B cell (primary cell): ENCODE measurements around the gene GDPD3. TPM values are rescaled to one million over a fixed set of nuclear protein-coding genes. Genes with fewer than 3 reads are reported as not detected.

Experiments
- ATAC-seq: fragments of 200-7000 bp; cut with Tn5 transposase; one replicate; pipeline ENCODE4 v1.10.0; 2021; ENCODE audit warnings: low read depth, mild to moderate bottlenecking, moderate number of reproducible peaks, moderate library complexity
- CTCF ChIA-PET: fragments of 350-600 bp; sonication (Branson Sonifier 250); formaldehyde crosslinking; loops from one replicate; lab custom pipeline; 2021; ENCODE audit warnings: antibody characterized with exemption, inconsistent platforms; lab: Charles Lee
- POLR2A ChIA-PET: fragments of 350-600 bp; sonication (Branson Sonifier 250); formaldehyde crosslinking; loops from one replicate; lab custom pipeline; 2021; ENCODE audit warnings: antibody characterized with exemption; lab: Charles Lee
- DNase-seq: peaks from one replicate; pipeline ENCODE4 v3.0.0; 2013
- H2AFZ ChIP-seq: 2 replicates; pipeline ENCODE4 v1.6.1; 2012; ENCODE audit warnings: mild to moderate bottlenecking, low read depth, low read length; ENCODE audit not compliant: insufficient read depth, poor library complexity, severe bottlenecking
- H3K27ac ChIP-seq, 2 donors: 1 replicate in 1 of 2; 2 replicates in 1 of 2; pipeline ENCODE4 v1.5.1; 2012 to 2013; ENCODE audit warnings: low read length in 2 of 2, mild to moderate bottlenecking in 2 of 2, moderate library complexity in 1 of 2
- H3K27me3 ChIP-seq, 4 experiments: fragments of 200-600 bp in 1 of 4; sonication (generic) in 1 of 4; replicated peaks in 1 of 4; 1 replicate in 2 of 4; 2 replicates in 2 of 4; pipeline versions ENCODE4 v1.6.1 to v1.7.0; 2013 to 2016; ENCODE audit warnings: low read length in 3 of 4, mild to moderate bottlenecking in 2 of 4, mixed read lengths in 1 of 4, moderate library complexity in 1 of 4; ENCODE audit not compliant: insufficient read depth in 4 of 4, control insufficient read depth in 3 of 4; ENCODE audit errors: control extremely low read depth in 1 of 4
- H3K36me3 ChIP-seq, 2 experiments: replicated peaks in 1 of 2; 1 replicate in 1 of 2; 2 replicates in 1 of 2; pipeline versions ENCODE4 v1.6.1 to v1.7.1; 2013; ENCODE audit warnings: low read length in 1 of 2; ENCODE audit not compliant: insufficient read depth in 2 of 2, control insufficient read depth in 1 of 2; ENCODE audit errors: control extremely low read depth in 1 of 2, extremely low read depth in 1 of 2
- H3K4me1 ChIP-seq, 2 donors: fragments of 200-600 bp in 1 of 2; sonication (generic) in 1 of 2; 1 replicate in 1 of 2; 2 replicates in 1 of 2; pipeline versions ENCODE4 v1.5.1 to v1.6.1; 2013 to 2017; ENCODE audit warnings: low read length in 2 of 2; ENCODE audit not compliant: control insufficient read depth in 2 of 2, insufficient read depth in 2 of 2
- H3K4me2 ChIP-seq: replicated peaks from 2 replicates; pipeline ENCODE3; 2012; ENCODE audit warnings: mild to moderate bottlenecking, low read depth, low read length; ENCODE audit not compliant: poor library complexity, severe bottlenecking
- H3K4me3 ChIP-seq, 5 experiments: fragments of 200-600 bp in 1 of 5; sonication (generic) in 1 of 5; 1 replicate in 3 of 5; 2 replicates in 2 of 5; pipeline versions ENCODE4 v1.5.1 to v1.7.0; 2011 to 2016; ENCODE audit warnings: low read length in 4 of 5, mild to moderate bottlenecking in 4 of 5, low read depth in 2 of 5, control low read depth in 1 of 5, moderate library complexity in 1 of 5; ENCODE audit not compliant: insufficient read depth in 1 of 5; ENCODE audit errors: control extremely low read depth in 1 of 5, extremely low read depth in 1 of 5
- H3K79me2 ChIP-seq: fragments of 200-600 bp; sonication (generic); one replicate; pipeline ENCODE4 v1.6.0; 2016; ENCODE audit warnings: low read length; ENCODE audit not compliant: control insufficient read depth, insufficient read depth
- H3K9ac ChIP-seq: fragments of 200-600 bp; sonication (generic); 2 replicates; pipeline ENCODE4 v1.6.1; 2017; ENCODE audit warnings: mild to moderate bottlenecking, low read length, moderate library complexity
- H3K9me3 ChIP-seq, 3 donors: one replicate each; pipeline versions ENCODE4 v1.6.1 to v1.7.1; 2013; ENCODE audit warnings: low read length in 2 of 3; ENCODE audit not compliant: control insufficient read depth in 2 of 3, insufficient read depth in 1 of 3; ENCODE audit errors: control extremely low read depth in 1 of 3
- H4K20me1 ChIP-seq: 2 replicates; pipeline ENCODE4 v1.6.0; 2012; ENCODE audit warnings: mild to moderate bottlenecking, low read length; ENCODE audit not compliant: insufficient read depth, control insufficient read depth, poor library complexity, severe bottlenecking
- H3K27ac Mint-ChIP-seq: one replicate; pipeline ENCODE4 v1.8.0; 2021; ENCODE audit warnings: mixed read lengths
- H3K27me3 Mint-ChIP-seq: one replicate; pipeline ENCODE4 v1.8.0; 2021; ENCODE audit warnings: mixed read lengths
- H3K4me1 Mint-ChIP-seq: one replicate; pipeline ENCODE4 v1.8.0; 2021; ENCODE audit warnings: mixed read lengths
- H3K4me3 Mint-ChIP-seq: one replicate; pipeline ENCODE4 v1.8.0; 2021; ENCODE audit warnings: mixed read lengths
- H3K9me3 Mint-ChIP-seq: one replicate; pipeline ENCODE4 v1.8.0; 2022; ENCODE audit warnings: mixed read lengths; ENCODE audit not compliant: insufficient read depth
- EZH2 ChIP-seq: IDR thresholded peaks from 2 replicates; pipeline ENCODE4 v1.6.1; 2012; ENCODE audit warnings: borderline replicate concordance, low read depth, mild to moderate bottlenecking, moderate library complexity, low read length; ENCODE audit not compliant: insufficient read depth, poor library complexity, severe bottlenecking
- WGBS: methylation state at CpG from one replicate; pipeline ENCODE4 v1.1.5; 2013; ENCODE audit warnings: missing lambda C conversion rate; ENCODE audit not compliant: insufficient coverage; 5-methylcytosine and 5-hydroxymethylcytosine counted together
- intact Hi-C: fragments of 100-400 bp; cut with micrococcal nuclease; formaldehyde crosslinking; loops from one replicate; pipeline ENCODE4 v1.10.0; 2022
- polyA plus RNA-seq: library from polyadenylated mRNA; depleted of rRNA; stranded (reverse); fragments of >200 nt; gene quantifications from 2 replicates; pipeline ENCODE4 v1.2.3, GENCODE V29; 2012
- total RNA-seq, 2 donors: library from RNA; stranded (reverse); fragments of 120-200 nt in 1 of 2; gene quantifications; 1 replicate in 1 of 2; 2 replicates in 1 of 2; pipeline versions ENCODE4 v1.2.3 to v1.2.4, GENCODE V29; 2013 to 2022
- TF ChIP-seq, protein P1 (sequence below): fragments of 200-600 bp; IDR thresholded peaks from one replicate; pipeline ENCODE4 v1.8.0; 2022; ENCODE audit warnings: antibody characterized with exemption, mild to moderate bottlenecking

Gene GDPD3
- total and polyA plus RNA-seq, 2 donors (not counting 1 experiment from before 2014, with no cell fraction given) = 10.6 to 17.3 TPM

DNA sequence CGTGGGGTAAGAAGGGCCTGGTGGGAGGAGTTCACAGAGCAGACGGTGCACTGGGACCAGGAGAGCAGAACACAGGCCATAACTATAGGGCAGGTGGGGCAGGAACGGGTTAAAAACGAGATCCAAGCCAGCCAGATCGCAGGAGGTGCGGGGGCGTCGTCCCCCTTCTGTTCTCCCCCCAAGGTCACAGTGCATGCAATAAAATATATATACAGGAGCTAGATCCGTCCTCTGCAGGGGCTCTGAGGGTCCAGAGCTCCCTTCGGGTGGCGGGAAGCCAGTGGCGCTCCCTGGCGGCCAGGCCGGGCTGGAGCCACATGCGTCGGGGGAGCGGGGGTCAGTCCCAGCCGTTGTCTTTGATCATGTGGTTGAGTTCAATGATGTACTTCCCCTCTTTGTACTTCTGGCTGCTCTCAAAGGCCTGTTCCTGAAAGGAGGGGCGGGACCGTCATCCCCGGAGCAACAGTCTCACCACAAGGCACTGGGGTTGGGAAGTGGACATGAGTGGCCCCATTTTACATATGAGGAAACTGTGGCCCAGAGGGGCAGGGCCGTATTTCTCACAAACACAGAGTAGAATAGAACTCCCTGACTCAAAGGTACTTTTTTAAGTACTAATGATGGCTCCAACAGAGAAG, 20.8 kb downstream of the GDPD3 start:
- Histone ChIP-seq H3K9me3 (peaks cover 0 to 13% (median 11%) of the 10 kb centered on the region in 3 donors), H4K20me1 (no peaks in the 10 kb centered on the region), H3K9ac (peak overlapping the region; percentile 71), H3K4me1 (peaks cover 33 to 63% of the 10 kb centered on the region in 2 donors), H3K79me2 (peaks cover 21% of the 10 kb centered on the region), H3K27ac (peak overlapping the region; percentile 87 to 92), H3K27me3 (no peaks in the 10 kb centered on the region), H3K4me2 (peak overlapping the region; percentile 95), H3K36me3 (peaks cover 0 to 20% of the 10 kb centered on the region in 2 experiments), H2AFZ (peak overlapping the region; percentile 99), H3K4me3 (peak overlapping the region; percentile 52 to 77 (median 70))
- intact Hi-C loops = loop anchor here (1.0 to 10.0 kb wide), 11 partner anchors 17 to 830 kb away; partner anchors contain the start of genes ALDOA, CDIPT, FBRS and FBXL19
- Mint-ChIP-seq H3K27ac (peak overlapping the region; percentile 98), H3K9me3 (peaks cover 2% of the 10 kb centered on the region), H3K4me1 (peaks cover 50% of the 10 kb centered on the region), H3K27me3 (no peaks in the 10 kb centered on the region), H3K4me3 (peak overlapping the region; percentile 92)
- DNase-seq = peak; percentile 94
- TF ChIP-seq EZH2 = no peak
- TF ChIP-seq, protein P1, sequence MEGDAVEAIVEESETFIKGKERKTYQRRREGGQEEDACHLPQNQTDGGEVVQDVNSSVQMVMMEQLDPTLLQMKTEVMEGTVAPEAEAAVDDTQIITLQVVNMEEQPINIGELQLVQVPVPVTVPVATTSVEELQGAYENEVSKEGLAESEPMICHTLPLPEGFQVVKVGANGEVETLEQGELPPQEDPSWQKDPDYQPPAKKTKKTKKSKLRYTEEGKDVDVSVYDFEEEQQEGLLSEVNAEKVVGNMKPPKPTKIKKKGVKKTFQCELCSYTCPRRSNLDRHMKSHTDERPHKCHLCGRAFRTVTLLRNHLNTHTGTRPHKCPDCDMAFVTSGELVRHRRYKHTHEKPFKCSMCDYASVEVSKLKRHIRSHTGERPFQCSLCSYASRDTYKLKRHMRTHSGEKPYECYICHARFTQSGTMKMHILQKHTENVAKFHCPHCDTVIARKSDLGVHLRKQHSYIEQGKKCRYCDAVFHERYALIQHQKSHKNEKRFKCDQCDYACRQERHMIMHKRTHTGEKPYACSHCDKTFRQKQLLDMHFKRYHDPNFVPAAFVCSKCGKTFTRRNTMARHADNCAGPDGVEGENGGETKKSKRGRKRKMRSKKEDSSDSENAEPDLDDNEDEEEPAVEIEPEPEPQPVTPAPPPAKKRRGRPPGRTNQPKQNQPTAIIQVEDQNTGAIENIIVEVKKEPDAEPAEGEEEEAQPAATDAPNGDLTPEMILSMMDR = peak; percentile 72
- CTCF ChIA-PET = interaction anchor here (0.7 to 4.6 kb wide), 29 partner anchors 10 to 566 kb away, joined by 3 to 49 read pairs (median 5); partner anchors contain the start of genes ALDOA, CORO1A, DCTPP1 and FBRS
- WGBS = 0% methylated on average over 10 of the region's 22 CpGs
- peak; percentile 55 for ATAC-seq
- POLR2A ChIA-PET = interaction anchor here (0.6 to 6.8 kb wide), 15 partner anchors 16 to 1166 kb away, joined by 3 to 97 read pairs (median 5); partner anchors contain the start of genes ALDOA, CORO1A, MAPK3 and PPP4C
